Ascending aorta (tissue), 2 donors: ENCODE measurements around the gene C18orf63. TPM values are rescaled to one million over a fixed set of nuclear protein-coding genes. Genes with fewer than 3 reads are reported as not detected.

Experiments used
- DNase-seq, 2 donors: peaks; one replicate each; pipeline ENCODE4 v3.0.0-alpha.2; 2019; ENCODE audit warnings: low spot score in 2 of 2
- H3K27ac ChIP-seq, 2 donors: fragments of 200-600 bp; sonication (generic); one replicate each; pipeline ENCODE4 v1.5.1; 2016 to 2017; ENCODE audit warnings: mild to moderate bottlenecking in 1 of 2
- H3K27me3 ChIP-seq: fragments of 200-600 bp; sonication (generic); one replicate; pipeline ENCODE4 v1.5.1; 2017
- H3K36me3 ChIP-seq, 2 donors: fragments of 200-600 bp; sonication (generic); one replicate each; pipeline ENCODE4 v1.5.1; 2016
- H3K4me1 ChIP-seq, 2 donors: fragments of 200-600 bp; sonication (generic); one replicate each; pipeline ENCODE4 v1.5.1; 2016 to 2017; ENCODE audit warnings: mild to moderate bottlenecking in 1 of 2
- H3K4me3 ChIP-seq, 2 donors: fragments of 200-600 bp; sonication (generic); one replicate each; pipeline ENCODE4 v1.5.1; 2016 to 2017; ENCODE audit warnings: mild to moderate bottlenecking in 1 of 2
- H3K9me3 ChIP-seq, 2 donors: fragments of 200-600 bp; sonication (generic); one replicate each; pipeline ENCODE4 v1.5.1; 2016
- intact Hi-C: fragments of 100-400 bp; cut with DNase I; formaldehyde crosslinking; loops from one replicate; pipeline ENCODE4 v1.15.1; 2023
- total RNA-seq: library from RNA; depleted of rRNA; stranded (reverse); fragments of >200 nt; gene quantifications from one replicate; pipeline ENCODE4 v1.1.0, GENCODE V29; 2016
- TF ChIP-seq, protein P1 (sequence below), 3 experiments: fragments of 200-600 bp in 2 of 3; fragments of 450-650 bp in 1 of 3; sonication (generic) in 2 of 3; IDR thresholded peaks; one replicate each; pipeline ENCODE4 v1.5.1; 2016 to 2019; ENCODE audit warnings: antibody characterized with exemption in 3 of 3, mild to moderate bottlenecking in 1 of 3, moderate library complexity in 1 of 3

Gene C18orf63
- total RNA-seq, 1 donor from 2014 or later: not detected

DNA sequence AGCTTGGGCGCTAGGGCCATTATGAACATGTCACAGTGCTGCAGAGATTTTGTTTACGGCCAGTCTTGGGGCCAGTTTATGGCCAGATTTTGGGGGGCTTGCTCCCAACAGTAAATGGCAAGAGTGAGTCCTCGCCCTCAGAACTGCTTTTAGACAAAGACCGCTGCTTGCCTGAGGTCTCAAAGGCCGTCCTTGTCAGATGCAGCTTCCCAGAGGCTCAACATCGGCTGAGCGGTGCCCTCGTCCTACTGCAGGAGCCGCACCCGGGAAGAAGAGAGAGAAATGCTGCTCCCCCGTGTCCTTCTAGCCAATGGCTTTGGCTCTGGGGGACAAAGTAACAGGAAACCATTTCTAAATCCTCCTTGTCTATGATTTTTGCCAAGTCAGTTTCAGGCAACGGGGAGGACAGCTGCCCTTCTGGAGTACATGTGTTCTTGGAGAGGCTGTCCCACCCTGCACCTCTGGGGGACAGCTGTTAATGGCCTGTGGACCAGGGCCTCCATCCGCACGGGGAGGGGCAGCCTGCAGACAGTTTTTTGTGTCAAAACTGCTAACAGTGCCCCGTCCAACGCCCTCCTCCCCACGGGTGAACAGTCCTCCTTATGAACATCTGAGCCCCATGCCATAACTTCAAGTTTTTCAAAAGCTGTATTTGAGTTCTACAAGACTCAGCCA, 66.1 kb downstream of the C18orf63 start:
- DNase-seq: no peak
- TF ChIP-seq, protein P1, sequence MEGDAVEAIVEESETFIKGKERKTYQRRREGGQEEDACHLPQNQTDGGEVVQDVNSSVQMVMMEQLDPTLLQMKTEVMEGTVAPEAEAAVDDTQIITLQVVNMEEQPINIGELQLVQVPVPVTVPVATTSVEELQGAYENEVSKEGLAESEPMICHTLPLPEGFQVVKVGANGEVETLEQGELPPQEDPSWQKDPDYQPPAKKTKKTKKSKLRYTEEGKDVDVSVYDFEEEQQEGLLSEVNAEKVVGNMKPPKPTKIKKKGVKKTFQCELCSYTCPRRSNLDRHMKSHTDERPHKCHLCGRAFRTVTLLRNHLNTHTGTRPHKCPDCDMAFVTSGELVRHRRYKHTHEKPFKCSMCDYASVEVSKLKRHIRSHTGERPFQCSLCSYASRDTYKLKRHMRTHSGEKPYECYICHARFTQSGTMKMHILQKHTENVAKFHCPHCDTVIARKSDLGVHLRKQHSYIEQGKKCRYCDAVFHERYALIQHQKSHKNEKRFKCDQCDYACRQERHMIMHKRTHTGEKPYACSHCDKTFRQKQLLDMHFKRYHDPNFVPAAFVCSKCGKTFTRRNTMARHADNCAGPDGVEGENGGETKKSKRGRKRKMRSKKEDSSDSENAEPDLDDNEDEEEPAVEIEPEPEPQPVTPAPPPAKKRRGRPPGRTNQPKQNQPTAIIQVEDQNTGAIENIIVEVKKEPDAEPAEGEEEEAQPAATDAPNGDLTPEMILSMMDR (IDR thresholded peaks at IDR 0.05): no peak

DNA sequence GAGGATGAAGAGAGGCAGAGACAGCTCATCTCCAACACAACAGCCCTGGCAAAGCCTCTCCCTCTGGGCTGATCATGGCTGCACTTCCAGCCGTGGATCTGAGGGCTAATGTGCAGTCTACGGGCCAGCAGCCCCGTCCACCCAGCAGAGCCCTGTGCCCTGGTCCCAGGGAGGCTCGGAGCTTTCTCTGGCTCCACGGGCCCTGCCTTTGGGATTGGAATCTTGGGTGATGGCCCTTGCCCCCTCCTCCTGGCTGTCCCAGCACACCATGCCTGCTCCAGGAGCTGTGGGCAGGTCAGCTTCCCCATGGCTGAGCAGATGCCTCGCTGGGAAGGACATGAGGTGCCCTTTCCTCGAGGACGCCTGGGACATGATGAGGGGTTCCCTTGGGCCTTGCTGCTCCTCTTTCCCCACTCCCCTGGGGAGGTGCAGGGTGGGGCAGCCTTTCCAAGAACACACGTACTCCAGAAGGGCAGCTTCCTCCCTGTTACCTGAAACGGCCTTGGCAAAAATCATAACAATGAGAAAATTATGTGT, 66.9 kb downstream of the C18orf63 start:
- no peak for DNase-seq
- Histone ChIP-seq H3K4me3 (no peak overlapping the region), H3K27me3 (no peaks in the 10 kb centered on the region), H3K9me3 (no peaks in the 10 kb centered on the region), H3K27ac (no peak overlapping the region), H3K4me1 (peaks cover 0 to 12% of the 10 kb centered on the region in 2 donors), H3K36me3 (no peaks in the 10 kb centered on the region)
- TF ChIP-seq, protein P1 (IDR thresholded peaks at IDR 0.05): no peak
- intact Hi-C loops: no loop called here

More for the DNA sequence above, 66.1 kb downstream of the C18orf63 start:
- no peaks in the 10 kb centered on the region for H3K36me3 ChIP-seq
- H3K4me1 ChIP-seq: peaks cover 0 to 15% of the 10 kb centered on the region in 2 donors
- H3K27me3 ChIP-seq: no peaks in the 10 kb centered on the region
- no peak overlapping the region for H3K27ac ChIP-seq
- H3K9me3 ChIP-seq: no peaks in the 10 kb centered on the region
- intact Hi-C loops: no loop called here
- no peak overlapping the region for H3K4me3 ChIP-seq

DNA sequence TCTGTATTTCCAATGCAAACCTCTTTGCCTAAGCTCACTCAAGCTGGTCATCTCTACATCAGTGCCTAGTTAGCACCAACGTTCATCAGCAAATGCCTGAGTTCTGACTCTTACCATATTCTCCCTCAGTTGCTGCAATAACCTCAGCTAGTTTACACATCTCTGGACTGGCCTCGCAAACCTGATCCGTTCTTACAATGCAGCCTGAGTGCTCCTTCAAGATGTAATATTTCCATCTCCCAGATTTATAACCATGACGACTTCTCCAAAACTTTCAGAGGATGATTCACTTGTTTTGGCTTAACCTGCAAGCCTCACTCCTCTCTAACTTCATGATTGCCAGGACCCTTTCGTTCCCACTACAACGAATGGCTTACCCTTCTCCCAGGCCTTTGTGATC, 71.7 kb downstream of the C18orf63 start:
- TF ChIP-seq, protein P1 (IDR thresholded peaks at IDR 0.05): no peak
- DNase-seq: no peak
- Histone ChIP-seq H3K36me3 (no peaks in the 10 kb centered on the region), H3K4me1 (no peaks in the 10 kb centered on the region), H3K4me3 (no peak overlapping the region), H3K27ac (no peak overlapping the region), H3K9me3 (no peaks in the 10 kb centered on the region), H3K27me3 (no peaks in the 10 kb centered on the region)
- intact Hi-C loops: no loop called here

DNA sequence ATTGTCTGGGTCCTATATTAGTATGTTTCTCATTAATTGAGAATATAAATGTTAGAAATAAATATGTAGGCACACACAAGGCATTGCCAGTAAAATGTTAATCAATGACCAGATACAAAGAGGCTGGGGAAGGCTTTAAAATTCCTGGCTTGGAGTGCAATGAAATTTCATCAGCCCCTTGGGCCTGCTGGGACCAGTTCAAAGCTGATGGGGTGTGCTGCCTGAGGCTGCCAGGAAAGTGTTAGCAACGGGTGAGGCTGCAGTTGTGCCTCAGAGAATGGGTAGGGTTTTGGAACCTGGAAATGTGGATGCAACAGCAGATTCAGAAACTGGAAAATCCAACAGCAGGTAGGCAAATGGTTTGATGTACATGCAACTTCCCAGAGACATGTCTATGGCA, 72.6 kb downstream of the C18orf63 start:
- TF ChIP-seq, protein P1 (IDR thresholded peaks at IDR 0.05): no peak
- H3K4me1 ChIP-seq: no peaks in the 10 kb centered on the region
- H3K36me3 ChIP-seq: no peaks in the 10 kb centered on the region
- H3K27ac ChIP-seq: no peak overlapping the region
- intact Hi-C loops: no loop called here
- no peaks in the 10 kb centered on the region for H3K27me3 ChIP-seq
- no peak for DNase-seq
- no peak overlapping the region for H3K4me3 ChIP-seq
- H3K9me3 ChIP-seq: no peaks in the 10 kb centered on the region

DNA sequence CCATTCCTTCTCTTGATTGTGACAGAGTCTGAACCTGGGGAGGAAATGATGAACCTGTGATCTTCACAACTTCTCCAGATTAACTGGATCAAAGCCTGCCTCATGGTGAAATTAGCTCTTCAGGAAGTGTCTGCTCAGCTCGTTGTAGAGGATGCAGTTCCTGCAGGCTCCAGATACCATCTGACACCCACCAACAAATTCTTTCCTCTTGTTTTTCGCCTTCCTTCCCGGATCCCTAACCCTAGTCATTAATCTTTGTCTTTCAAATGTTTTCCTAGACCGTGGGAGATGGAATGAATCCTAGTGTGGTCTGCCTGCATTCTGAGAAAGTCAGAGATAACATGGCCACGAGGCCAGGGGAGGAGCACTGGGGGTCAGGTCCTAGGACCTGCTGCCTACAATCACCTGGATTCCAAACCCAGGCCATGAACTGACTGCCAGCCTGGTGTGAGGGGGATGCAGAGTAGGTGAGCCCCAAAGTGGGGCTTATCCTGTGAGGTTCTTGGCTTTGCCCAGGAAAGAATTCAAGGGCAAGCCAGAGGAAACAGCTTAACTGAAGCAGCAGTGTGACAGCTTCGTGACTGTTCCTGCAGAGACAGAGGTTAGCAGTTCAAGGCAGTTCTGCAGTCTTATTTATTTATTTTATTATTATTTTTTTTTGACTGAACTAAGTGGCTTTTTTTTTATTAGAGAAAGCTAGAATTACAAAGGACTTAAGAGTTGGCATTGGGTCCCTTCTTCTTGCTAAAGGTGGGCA, 73.7 kb downstream of the C18orf63 start:
- Histone ChIP-seq H3K36me3 (no peaks in the 10 kb centered on the region), H3K4me3 (no peak overlapping the region), H3K4me1 (no peaks in the 10 kb centered on the region), H3K27me3 (no peaks in the 10 kb centered on the region), H3K9me3 (no peaks in the 10 kb centered on the region), H3K27ac (no peak overlapping the region)
- intact Hi-C loops: no loop called here
- TF ChIP-seq, protein P1 (IDR thresholded peaks at IDR 0.05): no peak
- no peak for DNase-seq
